ENCODE measurements around the gene ZNF318. TPM values are rescaled to one million over a fixed set of nuclear protein-coding genes. Genes with fewer than 3 reads are reported as not detected.
"Not testable (repeated sequence)": the region's sequence is repeated elsewhere in the genome, so short reads cannot be mapped to it uniquely, and the experiment has no call there.

The ZNF318 gene
- total RNA-seq, 6 experiments from 2014 or later, result 11.1 to 13.3 (median 11.8) TPM

GRCh38 chr6:43391440-43392031 lies 22.1 kb upstream of the ZNF318 start:
- no peak overlapping the region for H3K4me3 Mint-ChIP-seq
- DNase-seq, result no peak
- H3K27me3 Mint-ChIP-seq (ENCODE audit: insufficient read depth), result peaks cover 16% of the 10 kb centered on the region
- no peaks in the 10 kb centered on the region for H3K9me3 Mint-ChIP-seq
- H3K36me3 Mint-ChIP-seq (ENCODE audit: low read depth), result no peaks in the 10 kb centered on the region
- no peak overlapping the region for H3K27ac Mint-ChIP-seq
- peaks cover 16% of the 10 kb centered on the region; the same call in 1 of the 2 replicates for H3K4me1 Mint-ChIP-seq (ENCODE audit: low read depth)
- TF ChIP-seq, protein P1, sequence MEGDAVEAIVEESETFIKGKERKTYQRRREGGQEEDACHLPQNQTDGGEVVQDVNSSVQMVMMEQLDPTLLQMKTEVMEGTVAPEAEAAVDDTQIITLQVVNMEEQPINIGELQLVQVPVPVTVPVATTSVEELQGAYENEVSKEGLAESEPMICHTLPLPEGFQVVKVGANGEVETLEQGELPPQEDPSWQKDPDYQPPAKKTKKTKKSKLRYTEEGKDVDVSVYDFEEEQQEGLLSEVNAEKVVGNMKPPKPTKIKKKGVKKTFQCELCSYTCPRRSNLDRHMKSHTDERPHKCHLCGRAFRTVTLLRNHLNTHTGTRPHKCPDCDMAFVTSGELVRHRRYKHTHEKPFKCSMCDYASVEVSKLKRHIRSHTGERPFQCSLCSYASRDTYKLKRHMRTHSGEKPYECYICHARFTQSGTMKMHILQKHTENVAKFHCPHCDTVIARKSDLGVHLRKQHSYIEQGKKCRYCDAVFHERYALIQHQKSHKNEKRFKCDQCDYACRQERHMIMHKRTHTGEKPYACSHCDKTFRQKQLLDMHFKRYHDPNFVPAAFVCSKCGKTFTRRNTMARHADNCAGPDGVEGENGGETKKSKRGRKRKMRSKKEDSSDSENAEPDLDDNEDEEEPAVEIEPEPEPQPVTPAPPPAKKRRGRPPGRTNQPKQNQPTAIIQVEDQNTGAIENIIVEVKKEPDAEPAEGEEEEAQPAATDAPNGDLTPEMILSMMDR (IDR thresholded peaks at IDR 0.05), result no peak

DNA sequence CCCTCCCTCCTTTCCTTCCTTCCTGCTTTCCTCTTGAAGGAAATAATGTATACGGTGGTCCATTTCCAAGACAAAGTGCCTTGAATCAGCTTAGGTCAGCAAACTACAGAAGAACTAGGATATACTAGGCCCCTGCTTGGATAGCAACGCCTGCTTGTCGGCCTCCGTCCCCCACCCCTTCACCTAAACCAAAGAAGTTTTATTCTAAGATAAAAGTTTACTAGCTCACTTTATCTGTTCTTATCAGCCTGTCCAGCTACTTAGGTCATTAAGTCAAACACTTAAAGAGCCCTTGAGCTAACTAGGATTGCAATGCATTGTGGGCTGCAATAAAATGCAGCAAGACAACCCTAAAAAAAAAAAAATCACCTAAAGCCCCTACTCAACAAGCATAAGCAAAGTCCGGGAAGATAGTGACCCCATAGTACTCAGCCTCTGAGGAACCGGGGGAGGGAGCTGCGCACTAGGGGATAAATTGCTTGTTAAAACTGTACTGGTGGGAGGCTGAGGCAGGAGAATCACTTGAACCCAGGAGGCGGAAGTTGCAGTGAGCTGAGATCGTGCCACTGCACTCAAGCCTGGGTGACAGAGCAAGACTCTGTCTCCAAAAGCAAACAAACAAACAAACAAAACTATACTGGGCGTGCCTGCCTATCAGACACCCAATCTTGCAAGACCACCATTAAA lies 21.4 kb upstream of the ZNF318 start:
- not testable (repeated sequence) for H3K27ac Mint-ChIP-seq; H3K9me3 Mint-ChIP-seq; DNase-seq; H3K36me3 Mint-ChIP-seq (ENCODE audit: low read depth); H3K4me3 Mint-ChIP-seq
- peaks cover 16% of the 10 kb centered on the region; the same call in 1 of the 2 replicates for H3K4me1 Mint-ChIP-seq (ENCODE audit: low read depth)
- peaks cover 16% of the 10 kb centered on the region for H3K27me3 Mint-ChIP-seq (ENCODE audit: insufficient read depth)

GRCh38 chr6:43389730-43390295 lies 20.4 kb upstream of the ZNF318 start:
- no peak overlapping the region for H3K27ac Mint-ChIP-seq
- H3K27me3 Mint-ChIP-seq (ENCODE audit: insufficient read depth), result peaks cover 13% of the 10 kb centered on the region

DNA sequence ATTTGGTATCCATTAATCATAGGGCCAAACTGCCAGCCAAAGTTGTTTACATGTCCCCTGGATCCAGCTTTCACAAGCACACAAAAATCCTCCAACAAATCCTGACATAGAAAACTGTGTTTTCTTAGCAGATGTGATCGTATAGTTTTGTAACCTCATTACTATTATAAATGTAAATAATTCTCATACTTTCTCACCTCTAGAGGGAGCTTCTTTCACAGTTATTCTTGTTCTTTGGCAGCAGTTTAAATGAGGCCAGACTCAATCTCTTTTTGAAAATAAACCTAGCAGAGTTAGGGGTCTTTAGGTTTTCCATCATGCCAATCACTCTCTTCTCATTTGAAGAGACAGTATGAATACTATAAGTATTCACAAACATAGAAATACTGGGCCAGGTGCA lies 17.0 kb upstream of the ZNF318 start:
- H3K9me3 Mint-ChIP-seq, result no peaks in the 10 kb centered on the region
- peaks cover 7% of the 10 kb centered on the region for H3K27me3 Mint-ChIP-seq (ENCODE audit: insufficient read depth)
- DNase-seq, result no peak
- no peak overlapping the region for H3K27ac Mint-ChIP-seq
- peaks cover 15% of the 10 kb centered on the region for H3K4me1 Mint-ChIP-seq (ENCODE audit: low read depth)
- no peak overlapping the region for H3K4me3 Mint-ChIP-seq
- H3K36me3 Mint-ChIP-seq (ENCODE audit: low read depth), result no peaks in the 10 kb centered on the region
- TF ChIP-seq, protein P1 (IDR thresholded peaks at IDR 0.05), result peak; percentile 74

More at GRCh38 chr6:43389730-43390295, 20.4 kb upstream of the ZNF318 start:
- no peaks in the 10 kb centered on the region for H3K36me3 Mint-ChIP-seq (ENCODE audit: low read depth)
- DNase-seq, result no peak
- TF ChIP-seq, protein P1 (IDR thresholded peaks at IDR 0.05), result no peak
- no peak overlapping the region for H3K4me3 Mint-ChIP-seq
- peaks cover 16% of the 10 kb centered on the region; the same call in 1 of the 2 replicates for H3K4me1 Mint-ChIP-seq (ENCODE audit: low read depth)
- no peaks in the 10 kb centered on the region for H3K9me3 Mint-ChIP-seq

- H3K36me3 Mint-ChIP-seq (ENCODE audit: low read depth), result no peaks in the 10 kb centered on the region
- no peaks in the 10 kb centered on the region for H3K9me3 Mint-ChIP-seq
- peaks cover 15% of the 10 kb centered on the region for H3K4me1 Mint-ChIP-seq (ENCODE audit: low read depth)
- H3K27me3 Mint-ChIP-seq (ENCODE audit: insufficient read depth), result peaks cover 10% of the 10 kb centered on the region
- TF ChIP-seq, protein P1 (IDR thresholded peaks at IDR 0.05), result no peak
- DNase-seq, result peak; percentile 30
- no peak overlapping the region for H3K27ac Mint-ChIP-seq
- H3K4me3 Mint-ChIP-seq, result no peak overlapping the region
Measured at GRCh38 chr6:43383021-43383667, 13.7 kb upstream of the ZNF318 start.

DNA sequence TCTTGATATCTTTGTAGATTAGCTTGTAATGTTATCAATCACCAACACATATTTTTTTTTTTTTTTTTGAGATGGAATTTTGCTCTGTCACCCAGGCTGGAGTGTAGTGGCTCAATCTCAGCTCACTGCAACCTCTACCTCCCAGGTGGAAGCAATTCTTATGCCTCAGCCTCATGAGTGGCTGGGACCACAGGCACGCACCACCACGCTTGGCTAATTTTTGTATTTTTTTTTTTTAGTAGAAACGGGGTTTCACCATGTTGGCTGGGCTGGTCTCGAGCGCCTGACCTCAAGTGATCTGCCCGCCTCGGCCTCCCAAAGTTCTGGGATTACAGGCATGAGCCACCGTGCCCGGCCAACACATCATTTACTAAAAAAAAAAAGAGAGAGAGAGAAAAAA lies 11.4 kb upstream of the ZNF318 start:
- H3K4me1 Mint-ChIP-seq (ENCODE audit: low read depth), result peaks cover 21% of the 10 kb centered on the region
- H3K9me3 Mint-ChIP-seq; DNase-seq; H3K36me3 Mint-ChIP-seq (ENCODE audit: low read depth); H3K27ac Mint-ChIP-seq; H3K4me3 Mint-ChIP-seq; H3K27me3 Mint-ChIP-seq (ENCODE audit: insufficient read depth): not testable (repeated sequence)
